Subcutaneous adipose tissue (tissue), 4 donors: Measurements from ENCODE around the gene ITPRIP. TPM values are rescaled to one million over a fixed set of nuclear protein-coding genes. Genes with fewer than 3 reads are reported as not detected.

Source experiments
- CTCF ChIP-seq: fragments of 450-650 bp; IDR thresholded peaks from one replicate; pipeline ENCODE4 v1.5.1; 2016; ENCODE audit warnings: low read depth, mild to moderate bottlenecking, control low read depth, antibody characterized with exemption, moderate library complexity
- total RNA-seq, 4 donors: library from RNA; depleted of rRNA; stranded (reverse); fragments of >200 nt; gene quantifications; one replicate each; pipeline ENCODE4 v1.1.0, GENCODE V29; 2016

ITPRIP gene
- total RNA-seq, 4 donors from 2014 or later: 22.5 to 32.3 (median 30.9) TPM

- TF ChIP-seq CTCF: no peak
Observed at GRCh38 chr10:104349623-104350126, 11.4 kb upstream of the ITPRIP start.

- no peak for TF ChIP-seq CTCF
Observed at GRCh38 chr10:104348601-104349000, 10.3 kb upstream of the ITPRIP start.

GRCh38 chr10:104347295-104348045 lies 9.2 kb upstream of the ITPRIP start:
- no peak for TF ChIP-seq CTCF

- no peak for TF ChIP-seq CTCF
Observed at GRCh38 chr10:104345941-104346340, 7.7 kb upstream of the ITPRIP start.

- TF ChIP-seq CTCF: no peak
Observed at GRCh38 chr10:104345515-104345914, 7.2 kb upstream of the ITPRIP start.

GRCh38 chr10:104344219-104344618 lies 6.0 kb upstream of the ITPRIP start:
- no peak for TF ChIP-seq CTCF

GRCh38 chr10:104342941-104343411 lies 4.7 kb upstream of the ITPRIP start:
- no peak for TF ChIP-seq CTCF
